Stimulated activated CD8-positive, alpha-beta memory T cell treated with anti-CD3 and anti-CD28 coated beads, Interleukin-4, amount 100 ng/mL, for 1 hour (primary cell): Measurements from ENCODE around the gene KRTAP12-4.
"Not testable (repeated sequence)": the region's sequence is repeated elsewhere in the genome, so short reads cannot be mapped to it uniquely, and the experiment has no call there.

Experiments used
- DNase-seq, 2 donors: peaks; one replicate each; pipeline ENCODE4 v3.0.0-alpha.2; 2020; ENCODE audit warnings: low read depth in 2 of 2, low spot score in 1 of 2

The KRTAP12-4 gene

DNA sequence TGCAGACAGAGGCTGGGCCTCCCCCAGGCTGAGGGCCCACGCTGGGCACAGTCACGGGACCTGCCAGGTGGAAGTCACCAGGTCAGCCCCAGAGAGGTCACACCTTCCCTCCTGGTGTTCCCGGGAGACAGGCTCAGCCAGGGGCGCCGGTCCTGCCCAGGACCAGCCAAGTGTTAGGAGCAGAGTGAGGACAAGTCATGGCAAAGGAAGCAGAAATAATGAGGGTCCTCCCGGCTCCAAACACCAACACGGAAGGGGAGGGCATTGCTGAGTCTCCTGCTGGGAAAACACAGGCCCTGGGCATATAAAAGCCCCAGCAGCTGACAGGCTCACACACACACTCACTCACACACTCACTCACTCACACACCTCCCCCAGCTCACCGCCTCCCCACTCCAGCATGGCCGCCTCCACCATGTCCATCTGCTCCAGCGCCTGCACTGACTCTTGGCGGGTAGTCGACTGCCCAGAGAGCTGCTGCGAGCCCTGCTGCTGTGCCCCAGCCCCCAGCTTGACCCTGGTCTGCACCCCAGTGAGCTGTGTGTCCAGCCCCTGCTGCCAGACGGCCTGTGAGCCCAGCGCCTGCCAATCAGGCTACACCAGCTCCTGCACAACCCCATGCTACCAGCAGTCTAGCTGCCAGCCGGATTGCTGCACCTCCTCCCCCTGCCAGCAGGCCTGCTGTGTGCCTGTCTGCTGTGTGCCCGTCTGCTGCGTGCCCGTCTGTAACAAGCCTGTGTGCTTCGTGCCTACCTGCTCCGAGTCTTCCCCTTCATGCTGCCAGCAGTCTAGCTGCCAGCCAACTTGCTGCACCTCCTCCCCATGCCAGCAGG, 17.2 kb downstream of the KRTAP12-4 start, which contains the start of gene KRTAP10-10:
Gene KRTAP10-10 (plus strand): TSS at position 339 of the 833 bp plus-strand sequence. CDS start 62 bp downstream, at position 401.
- no peak for DNase-seq

DNA sequence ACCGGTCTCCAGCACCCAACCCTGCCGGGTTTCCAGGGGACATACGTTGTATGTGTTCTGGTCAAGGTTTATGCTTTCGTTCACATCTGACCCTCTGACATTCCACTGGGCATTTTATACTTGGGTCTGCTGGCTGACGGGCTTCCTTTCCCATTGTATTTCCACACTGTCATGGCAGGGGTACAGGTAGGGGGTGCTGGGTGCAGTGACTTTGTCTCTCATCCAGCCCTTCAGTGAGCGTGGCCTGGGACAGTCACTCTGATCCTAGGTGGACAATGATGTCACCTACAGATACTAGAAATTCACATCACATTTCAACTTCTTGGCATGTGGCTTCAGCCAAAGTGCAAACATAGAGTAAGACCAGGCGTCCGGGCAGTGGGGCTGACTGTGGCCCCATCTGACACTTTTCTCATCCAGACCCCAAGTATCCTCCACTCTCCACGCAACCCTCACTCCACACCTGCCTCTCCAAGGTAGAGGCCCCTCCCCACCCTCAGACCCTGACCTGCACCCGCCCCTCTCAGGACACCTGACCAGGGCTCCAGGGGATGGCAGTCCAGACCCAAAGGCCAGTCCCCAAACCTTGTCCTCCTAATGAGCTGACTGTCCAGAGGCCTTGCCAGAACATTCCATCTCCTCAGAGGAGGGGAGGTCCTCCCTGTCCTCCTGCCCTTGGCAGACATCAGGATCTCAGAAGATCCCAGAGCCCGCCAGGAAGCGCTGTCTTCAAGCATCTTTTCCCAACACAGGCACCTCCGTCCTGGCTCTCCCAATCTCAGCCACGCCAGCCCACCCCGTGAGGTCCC, 18.0 kb downstream of the KRTAP12-4 start:
- no peak for DNase-seq

DNA sequence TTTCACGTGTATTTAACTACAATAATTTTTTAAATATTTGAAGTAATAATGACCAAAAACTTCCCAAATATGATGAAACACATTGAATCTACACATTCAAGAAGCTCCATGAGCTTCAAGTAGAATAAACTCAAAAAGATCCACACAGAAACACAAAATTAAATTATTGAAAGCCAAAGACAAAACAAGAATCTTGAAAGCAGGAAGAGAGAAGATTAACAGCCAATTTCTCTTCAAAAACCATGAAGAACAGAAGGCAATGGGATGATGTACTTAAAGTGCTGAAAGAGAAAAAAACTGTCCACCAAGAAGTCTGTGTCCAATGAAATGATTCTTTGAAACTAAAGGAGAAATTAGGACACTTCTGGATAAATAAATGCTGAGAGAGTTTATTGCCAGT, 22.4 kb downstream of the KRTAP12-4 start:
- DNase-seq: no peak

DNA sequence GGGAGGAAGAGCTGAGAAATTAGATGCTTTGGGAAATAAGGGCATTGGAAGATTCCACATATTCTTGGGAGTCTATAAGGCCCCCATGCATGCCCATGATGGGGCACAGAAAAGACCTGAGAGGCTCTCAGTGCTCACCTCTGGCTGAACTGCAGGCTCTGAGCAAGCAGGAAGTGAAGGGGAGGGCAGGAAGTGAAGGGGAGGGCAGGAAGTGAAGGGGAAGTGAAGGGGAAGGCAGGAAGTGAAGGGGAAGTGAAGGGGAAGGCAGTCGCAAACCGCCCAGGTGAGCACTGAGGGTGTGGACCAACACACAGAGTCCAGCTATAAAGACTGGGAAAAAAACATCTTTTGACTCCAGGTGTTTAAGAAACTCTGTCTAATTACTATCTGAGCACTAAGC, 24.0 kb downstream of the KRTAP12-4 start:
- DNase-seq: no peak

DNA sequence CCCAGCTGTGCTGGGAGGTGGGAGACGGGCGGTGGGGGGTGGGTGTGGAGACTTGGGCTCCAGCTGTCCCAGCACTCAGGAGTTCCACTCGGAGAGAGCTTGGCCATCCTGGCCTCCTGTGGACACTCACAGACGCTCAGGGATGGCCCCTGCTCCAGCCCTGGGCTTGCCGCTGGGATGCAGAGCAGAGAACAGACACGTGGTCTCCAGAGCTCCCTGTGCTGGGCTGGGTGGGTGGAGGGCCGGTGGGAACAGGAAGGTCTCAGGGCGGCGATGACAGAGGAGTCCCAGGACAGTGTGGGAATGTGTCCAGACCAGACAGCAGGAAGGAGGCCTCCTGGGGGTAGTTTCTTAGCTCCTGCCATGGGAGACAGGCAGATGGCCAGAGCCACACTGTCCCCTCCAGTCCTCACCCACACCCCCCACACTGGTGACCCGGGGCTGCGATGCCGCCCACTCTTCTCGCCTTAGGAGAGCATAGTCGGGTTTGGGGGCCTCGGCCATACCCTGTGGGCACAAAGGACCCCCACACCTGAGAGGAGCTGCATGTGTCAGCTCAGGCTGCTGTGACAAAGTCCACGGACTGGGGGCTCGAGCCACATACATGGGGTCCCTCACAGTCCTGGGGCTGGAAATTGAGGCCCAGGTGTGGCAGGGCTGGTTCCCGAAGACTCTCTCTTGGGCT, 25.6 kb downstream of the KRTAP12-4 start:
- no peak for DNase-seq

DNA sequence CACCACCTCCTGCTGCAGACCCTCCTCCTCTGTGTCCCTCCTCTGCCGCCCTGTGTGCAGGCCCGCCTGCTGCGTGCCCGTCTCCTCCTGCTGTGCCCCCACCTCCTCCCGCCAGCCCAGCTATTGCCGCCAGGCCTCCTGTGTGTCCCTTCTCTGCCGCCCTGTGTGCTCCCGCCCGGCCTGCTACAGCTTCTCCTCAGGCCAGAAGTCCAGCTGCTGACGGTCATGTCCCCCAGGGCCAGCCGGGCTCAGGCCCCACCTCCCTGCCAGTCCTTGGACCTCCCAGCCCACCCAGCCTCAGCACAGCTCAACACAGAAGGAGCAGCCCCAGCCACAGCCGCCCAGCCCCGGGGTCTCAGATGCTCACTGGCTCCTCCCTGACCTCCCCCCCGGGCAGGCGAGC, 26.6 kb downstream of the KRTAP12-4 start:
- DNase-seq: not testable (repeated sequence)

DNA sequence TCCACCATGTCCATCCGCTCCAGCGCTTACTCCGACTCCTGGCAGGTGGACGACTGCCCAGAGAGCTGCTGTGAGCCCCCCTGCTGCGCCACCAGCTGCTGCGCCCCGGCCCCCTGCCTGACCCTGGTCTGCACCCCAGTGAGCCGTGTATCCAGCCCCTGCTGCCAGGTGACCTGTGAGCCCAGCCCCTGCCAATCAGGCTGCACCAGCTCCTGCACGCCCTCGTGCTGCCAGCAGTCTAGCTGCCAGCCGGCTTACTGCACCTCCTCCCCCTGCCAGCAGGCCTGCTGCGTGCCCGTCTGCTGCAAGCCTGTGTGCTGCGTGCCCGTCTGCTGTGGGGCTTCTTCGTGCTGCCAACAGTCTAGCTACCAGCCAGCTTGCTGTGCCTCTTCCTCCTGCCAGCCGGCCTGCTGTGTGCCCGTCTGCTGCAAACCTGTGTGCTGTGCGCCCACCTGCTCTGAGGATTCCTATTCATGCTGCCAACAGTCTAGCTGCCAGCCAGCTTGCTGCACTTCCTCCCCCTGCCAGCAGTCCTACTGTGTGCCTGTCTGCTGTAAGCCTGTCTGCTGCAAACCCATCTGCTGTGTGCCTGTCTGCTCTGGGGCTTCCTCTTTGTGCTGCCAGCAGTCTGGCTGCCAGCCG, 27.2 kb downstream of the KRTAP12-4 start:
- DNase-seq: not testable (repeated sequence)

DNA sequence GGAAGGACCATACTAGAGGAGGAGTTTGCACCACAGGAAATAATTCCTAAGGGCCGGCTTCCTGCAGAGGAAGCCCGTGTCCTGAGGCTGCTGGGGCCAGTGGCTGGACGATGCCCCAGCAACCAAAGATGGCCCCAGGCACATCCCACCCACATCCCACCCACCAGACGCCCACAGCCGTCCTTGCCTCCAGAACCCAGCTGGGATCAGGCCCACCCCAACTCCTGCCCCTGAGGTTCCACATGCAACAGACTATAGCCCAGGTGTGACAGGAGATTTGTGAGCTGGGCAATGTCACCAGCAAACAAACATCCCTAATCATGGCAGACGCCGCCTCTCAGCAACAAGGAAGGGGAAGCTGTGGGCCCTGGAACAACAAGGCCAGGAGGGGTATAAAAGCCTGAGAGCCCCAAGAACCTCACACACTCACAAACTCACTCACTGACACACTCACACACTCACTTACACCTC, 27.8 kb downstream of the KRTAP12-4 start, which contains the start of gene KRTAP10-9:
Gene KRTAP10-9 (plus strand): TSS at position 421 of the 471 bp plus-strand sequence. CDS start 79 bp downstream, outside the sequence.
- DNase-seq: no peak

DNA sequence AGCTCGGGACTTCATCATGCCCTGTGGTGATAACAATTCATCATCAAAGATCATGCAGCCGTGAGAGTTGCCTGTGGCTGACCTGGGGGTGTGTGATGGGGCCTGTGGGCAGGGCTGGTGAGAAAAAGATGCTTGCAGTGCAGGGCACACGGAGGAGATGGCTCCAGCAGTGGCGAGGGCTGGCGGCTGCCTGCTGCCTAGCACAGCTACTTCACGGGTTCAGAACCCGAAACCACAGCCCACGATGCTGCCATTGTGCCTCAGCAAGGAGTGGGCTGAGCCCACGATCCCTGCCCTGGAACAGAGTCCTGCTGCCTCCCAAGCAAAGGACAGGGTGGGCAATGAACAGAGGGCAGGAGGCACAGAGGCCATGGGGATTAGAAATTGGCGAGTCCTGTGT, 28.2 kb downstream of the KRTAP12-4 start:
- DNase-seq: no peak

DNA sequence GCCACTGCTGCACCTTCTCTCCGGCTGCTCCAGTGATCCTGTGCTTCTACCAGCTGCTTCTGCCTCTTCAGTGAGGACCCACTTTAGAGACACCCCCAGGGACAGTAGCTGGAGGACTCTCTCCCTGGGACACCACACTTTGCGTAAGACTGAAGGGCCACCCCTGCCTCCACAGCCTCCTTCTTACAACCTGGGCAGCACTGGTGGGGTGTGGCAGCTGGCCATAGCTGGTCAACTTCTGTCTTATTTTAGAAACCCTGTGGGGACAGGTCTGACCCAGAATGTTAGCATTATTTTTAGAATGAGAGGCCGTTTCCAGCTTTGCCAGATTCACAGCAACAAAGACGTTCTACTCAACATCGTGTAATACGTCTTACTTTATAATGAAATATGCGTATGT, 28.7 kb downstream of the KRTAP12-4 start:
- DNase-seq: no peak

DNA sequence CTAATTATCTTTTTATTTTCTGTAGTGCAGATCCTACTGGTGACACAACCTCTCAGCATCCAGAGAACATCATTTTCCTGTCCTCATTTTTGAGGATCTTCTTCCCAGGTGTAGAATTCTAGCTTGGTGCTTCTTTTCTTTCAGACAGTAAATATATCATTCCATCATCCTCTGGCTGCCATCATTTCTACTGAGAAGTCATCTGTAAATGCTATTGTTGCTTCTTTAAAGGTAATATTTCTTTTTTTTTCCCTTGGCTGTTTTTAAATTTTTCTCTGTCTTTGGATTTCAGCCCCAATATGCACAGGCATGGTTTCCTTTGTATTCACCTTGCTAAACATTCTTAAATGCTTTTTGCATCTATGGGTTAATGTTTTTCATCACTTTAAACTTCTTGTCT, 30.9 kb downstream of the KRTAP12-4 start:
- no peak for DNase-seq

DNA sequence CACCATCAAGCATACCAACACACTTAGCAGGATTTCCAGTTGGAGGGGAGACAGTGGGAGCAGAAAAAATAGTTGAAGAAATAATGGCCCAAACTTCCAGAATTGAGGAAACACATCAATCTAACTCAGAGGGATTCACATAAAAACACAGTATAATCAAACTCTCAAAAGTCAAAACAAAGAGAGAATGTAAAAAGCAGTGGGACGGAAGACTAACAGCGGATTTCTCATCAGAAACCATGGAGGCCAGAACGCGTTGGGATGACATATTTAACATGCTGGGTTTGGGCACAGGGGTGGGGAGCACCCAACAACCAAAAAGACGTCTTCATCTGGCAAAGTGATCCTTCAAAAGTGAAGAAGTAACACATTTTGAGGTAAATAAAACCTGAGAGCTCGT, 34.6 kb downstream of the KRTAP12-4 start:
- no peak for DNase-seq

DNA sequence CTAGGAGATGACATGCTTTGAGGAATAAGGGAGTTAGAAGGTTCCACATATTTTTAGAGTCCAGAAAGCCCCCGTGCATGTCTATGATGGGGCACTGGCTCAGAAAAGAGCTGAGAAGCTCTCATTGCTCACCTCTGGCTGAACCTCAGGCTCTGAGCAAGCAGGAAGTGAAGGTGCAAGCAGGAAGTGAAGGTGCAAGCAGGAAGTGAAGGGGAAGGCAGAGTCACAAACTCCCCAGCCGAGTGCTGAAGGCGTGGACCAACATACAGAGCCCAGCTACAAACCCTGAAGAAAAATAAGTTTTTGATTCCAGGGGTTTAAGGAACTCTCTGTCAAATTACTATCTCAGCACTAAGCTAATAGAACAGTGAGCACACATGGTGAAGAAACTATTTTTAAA, 35.5 kb downstream of the KRTAP12-4 start:
- DNase-seq: peak in 1 of 2 donors; percentile 34

DNA sequence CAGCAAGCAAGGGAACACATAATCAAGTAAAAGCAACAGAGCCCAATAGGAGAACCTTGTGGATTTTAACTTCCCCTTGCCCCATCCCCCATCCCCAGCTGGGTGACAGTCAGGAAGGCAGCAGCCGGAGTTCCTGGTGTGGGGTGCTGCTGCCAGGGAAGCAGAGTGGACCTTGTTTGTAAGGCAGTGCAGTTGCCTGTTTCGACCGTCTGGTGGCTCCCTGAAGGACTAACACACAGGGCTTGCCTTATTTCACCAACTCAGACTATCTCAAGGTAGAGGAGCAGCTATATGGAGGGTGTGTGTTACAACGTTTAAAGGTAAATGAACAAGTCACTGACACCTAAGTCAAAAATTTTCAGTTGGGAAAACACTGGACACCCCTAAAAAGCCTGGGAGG, 36.0 kb downstream of the KRTAP12-4 start:
- no peak for DNase-seq

DNA sequence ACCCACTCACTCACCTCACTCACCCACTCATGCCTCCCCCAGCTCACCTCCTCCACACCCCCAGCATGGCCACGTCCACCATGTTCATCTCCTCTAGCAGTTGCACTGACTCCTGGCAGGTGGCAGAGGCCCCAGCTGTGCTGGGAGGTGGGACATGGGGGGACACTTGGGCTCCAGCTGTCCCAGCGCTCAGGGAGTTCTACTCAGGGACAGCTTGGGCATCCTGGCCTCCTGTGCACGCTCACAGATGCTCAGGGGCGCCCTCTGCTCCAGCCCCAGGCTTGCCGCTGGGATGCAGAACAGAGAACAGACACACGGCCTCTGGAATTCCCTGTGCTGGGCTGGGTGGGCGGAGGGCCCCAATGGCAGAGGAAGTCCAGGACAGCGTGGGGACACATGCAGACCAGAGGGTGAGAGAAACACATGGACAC, 37.4 kb downstream of the KRTAP12-4 start:
- DNase-seq: no peak

DNA sequence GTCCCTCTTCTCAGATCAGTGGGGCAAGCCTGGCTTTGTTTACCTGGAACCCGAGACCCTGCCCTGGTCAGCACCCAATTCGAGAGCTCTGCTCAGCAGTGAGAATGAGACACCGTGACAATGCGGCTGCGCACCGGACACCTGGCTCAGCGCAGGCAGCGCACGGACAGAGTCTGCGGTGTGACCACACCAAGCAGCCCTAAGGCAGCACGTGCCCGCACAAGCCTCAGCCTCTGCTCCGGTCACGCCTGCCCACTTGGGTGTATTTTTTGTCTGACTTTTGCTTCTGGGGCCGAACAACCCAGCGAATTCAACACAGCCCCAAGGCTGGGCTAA, 37.9 kb downstream of the KRTAP12-4 start:
- no peak for DNase-seq

DNA sequence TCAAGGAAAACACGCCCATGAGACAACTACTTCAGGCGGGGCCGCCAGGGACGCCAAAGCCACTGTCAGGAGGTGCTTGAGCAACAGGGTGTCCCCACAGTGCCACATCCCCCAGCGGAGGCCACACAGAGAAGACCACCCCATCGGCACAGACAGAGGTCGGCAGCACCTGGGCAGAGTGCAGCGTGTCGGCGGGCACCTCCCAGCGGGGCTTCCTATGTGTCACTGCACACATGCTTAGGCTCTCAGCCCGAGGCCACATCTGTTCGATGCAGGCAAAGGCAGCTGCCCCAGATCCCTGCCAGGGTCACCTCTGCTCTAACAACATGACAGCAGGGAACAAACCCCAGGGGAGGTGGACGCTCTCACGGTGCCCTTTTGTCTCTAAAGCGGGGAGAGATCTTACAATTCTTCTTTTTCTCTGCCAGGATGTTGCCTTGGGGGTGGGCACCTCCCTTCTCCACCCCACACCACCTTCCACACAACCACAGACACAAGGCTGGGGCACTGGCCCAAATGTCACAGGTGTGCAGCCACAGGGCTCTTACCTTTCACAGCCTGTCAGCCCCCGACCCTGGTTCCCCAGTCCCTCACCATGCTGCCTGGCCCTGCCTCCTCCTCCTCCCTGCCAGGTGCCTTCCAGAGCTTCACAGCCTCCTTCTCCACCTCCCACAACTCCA, 38.4 kb downstream of the KRTAP12-4 start:
- DNase-seq: no peak

DNA sequence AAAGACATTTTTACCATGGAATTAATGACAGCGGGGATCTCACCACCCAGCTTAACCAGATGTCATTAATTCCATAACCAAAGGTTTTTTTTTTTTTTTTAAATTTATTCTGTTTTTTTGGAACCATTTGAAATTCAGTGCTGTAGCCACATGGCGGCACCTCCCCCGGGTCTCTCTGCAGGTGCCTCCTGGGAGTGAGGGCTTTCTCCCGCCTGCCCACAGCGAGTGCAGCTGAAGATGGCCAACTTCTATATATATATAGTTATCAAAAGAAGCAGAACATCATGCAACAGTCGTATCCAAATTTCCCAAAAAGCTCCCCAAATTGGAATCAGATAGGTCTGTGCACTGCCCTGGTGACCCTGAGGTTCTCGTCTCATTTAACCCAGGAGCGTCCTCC, 39.0 kb downstream of the KRTAP12-4 start:
- DNase-seq: no peak

DNA sequence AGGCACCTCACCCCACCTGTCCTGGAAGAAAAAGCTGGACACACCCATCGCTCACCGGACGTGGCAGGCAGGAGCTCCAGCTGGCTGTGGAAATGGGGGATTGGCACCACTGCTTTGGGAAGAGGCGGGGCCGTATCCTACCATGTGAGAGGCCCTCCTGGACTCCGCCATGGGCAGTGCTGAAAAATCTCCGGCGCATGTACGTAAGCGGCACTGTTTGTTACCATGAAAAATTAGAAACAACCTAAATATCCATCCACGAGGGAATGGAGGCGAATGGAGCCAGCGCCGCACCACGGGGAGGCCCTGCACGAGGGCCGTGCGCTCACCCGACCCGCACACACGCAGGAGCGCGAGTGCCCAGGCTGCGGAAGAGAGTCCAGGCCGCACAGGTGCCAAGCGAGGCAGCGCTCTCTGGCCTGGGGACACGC, 39.5 kb downstream of the KRTAP12-4 start:
- no peak for DNase-seq

DNA sequence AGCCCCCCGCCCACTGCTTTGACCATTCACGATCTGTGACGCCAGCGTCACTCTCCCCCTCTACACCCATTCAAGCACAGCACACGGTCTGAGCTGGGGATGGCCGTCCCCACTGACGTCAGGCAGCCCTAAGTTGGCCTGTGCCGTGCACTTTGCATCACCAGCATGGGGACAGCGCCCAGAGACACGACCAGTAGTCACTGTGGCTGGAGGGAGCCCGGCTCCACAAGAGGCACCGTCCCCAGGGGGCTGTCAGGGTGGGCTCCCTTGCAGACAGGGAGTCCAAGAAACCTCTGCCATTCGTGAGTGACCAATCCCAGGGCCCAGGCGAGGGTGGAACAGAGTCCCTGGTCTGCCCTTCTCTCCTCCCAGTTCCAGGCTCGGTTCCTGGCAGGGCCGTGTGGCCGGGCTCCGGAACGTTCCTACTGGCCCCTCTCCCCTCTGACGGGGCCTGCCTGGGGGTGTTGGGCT, 40.3 kb downstream of the KRTAP12-4 start:
- no peak for DNase-seq
